Dedifferentiated amniotic fluid mesenchymal stem cell (primary cell): ENCODE measurements around the gene THRAP3.
"Not testable (repeated sequence)": the region's sequence is repeated elsewhere in the genome, so short reads cannot be mapped to it uniquely, and the experiment has no call there.

Source experiments
- DNase-seq: peaks from one replicate; pipeline ENCODE4 v3.0.0-alpha.2; 2016; ENCODE audit errors: extremely low spot score

THRAP3 gene

GRCh38 chr1:36251794-36252481, 27.7 kb downstream of the THRAP3 start:
- DNase-seq = no peak

- not testable (repeated sequence) for DNase-seq
These were observed 28.2 kb downstream of the THRAP3 start for GRCh38 chr1:36252482-36252824.

GRCh38 chr1:36253161-36253862, 29.1 kb downstream of the THRAP3 start:
- DNase-seq = no peak

- no peak for DNase-seq
These were observed 32.5 kb downstream of the THRAP3 start for GRCh38 chr1:36256558-36257374.

- DNase-seq = no peak
These were observed 33.1 kb downstream of the THRAP3 start for GRCh38 chr1:36257375-36257767.

GRCh38 chr1:36258960-36259344, 34.7 kb downstream of the THRAP3 start:
- DNase-seq = no peak

- no peak for DNase-seq
These were observed 44.7 kb downstream of the THRAP3 start for GRCh38 chr1:36268981-36269380.

GRCh38 chr1:36269408-36269838, 45.2 kb downstream of the THRAP3 start:
- no peak for DNase-seq

- no peak for DNase-seq
These were observed 48.8 kb downstream of the THRAP3 start for GRCh38 chr1:36273024-36273423.

- no peak for DNase-seq
These were observed 50.0 kb downstream of the THRAP3 start for GRCh38 chr1:36274201-36274600.

GRCh38 chr1:36276688-36277087, 52.4 kb downstream of the THRAP3 start:
- no peak for DNase-seq

- DNase-seq = no peak
These were observed 55.0 kb downstream of the THRAP3 start for GRCh38 chr1:36279110-36279788.

GRCh38 chr1:36279789-36280296, 55.6 kb downstream of the THRAP3 start:
- no peak for DNase-seq

- peak; percentile 16 for DNase-seq
These were observed 59.8 kb downstream of the THRAP3 start for GRCh38 chr1:36284061-36284460.

- no peak for DNase-seq
These were observed 60.3 kb downstream of the THRAP3 start for GRCh38 chr1:36284517-36284916.

- peak; percentile 88 for DNase-seq
These were observed 61.3 kb downstream of the THRAP3 start for GRCh38 chr1:36285443-36286101.

- no peak for DNase-seq
These were observed 62.6 kb downstream of the THRAP3 start for GRCh38 chr1:36286802-36287201.

- no peak for DNase-seq
These were observed 63.4 kb downstream of the THRAP3 start for GRCh38 chr1:36287595-36287994.

GRCh38 chr1:36295390-36295789, 71.1 kb downstream of the THRAP3 start:
- DNase-seq = no peak

GRCh38 chr1:36297062-36297461, 72.8 kb downstream of the THRAP3 start:
- DNase-seq = no peak

GRCh38 chr1:36298640-36299039, 74.4 kb downstream of the THRAP3 start:
- DNase-seq = no peak
